MM.1S (cell line): Measurements from ENCODE around the gene CEACAM19.

Source experiments
- EZH2phosphoT487 ChIP-seq: fragments of 300-600 bp; sonication (generic); IDR thresholded peaks from 2 replicates; pipeline ENCODE4 v1.6.1; 2018; ENCODE audit warnings: antibody characterized with exemption, low read length
- TF ChIP-seq, protein P1 (sequence below): fragments of 300-600 bp; sonication (generic); IDR thresholded peaks from 2 replicates; pipeline ENCODE4 v1.5.1; 2016; ENCODE audit warnings: antibody characterized with exemption, low read length, mixed read lengths

DNA sequence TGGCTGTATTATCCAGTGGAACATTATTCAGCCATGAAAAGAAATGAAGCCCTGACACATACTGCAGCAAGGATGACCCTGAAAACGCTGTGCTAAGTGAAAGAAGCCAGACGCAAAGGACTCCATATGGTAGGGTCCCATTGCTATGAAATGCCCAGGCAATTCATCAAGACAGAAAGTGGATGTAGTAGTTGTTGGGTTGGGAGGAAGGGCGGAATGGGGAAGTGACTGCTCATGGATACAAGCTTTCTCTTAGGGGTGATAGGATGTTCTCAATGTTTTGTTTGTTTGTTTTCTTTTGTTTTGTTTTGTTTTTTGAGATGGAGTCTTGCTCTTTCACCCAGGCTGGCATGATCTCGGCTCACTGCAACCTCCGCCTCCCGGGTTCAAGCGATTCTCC is 16.6 kb downstream of the CEACAM19 start:
- TF ChIP-seq, protein P1, sequence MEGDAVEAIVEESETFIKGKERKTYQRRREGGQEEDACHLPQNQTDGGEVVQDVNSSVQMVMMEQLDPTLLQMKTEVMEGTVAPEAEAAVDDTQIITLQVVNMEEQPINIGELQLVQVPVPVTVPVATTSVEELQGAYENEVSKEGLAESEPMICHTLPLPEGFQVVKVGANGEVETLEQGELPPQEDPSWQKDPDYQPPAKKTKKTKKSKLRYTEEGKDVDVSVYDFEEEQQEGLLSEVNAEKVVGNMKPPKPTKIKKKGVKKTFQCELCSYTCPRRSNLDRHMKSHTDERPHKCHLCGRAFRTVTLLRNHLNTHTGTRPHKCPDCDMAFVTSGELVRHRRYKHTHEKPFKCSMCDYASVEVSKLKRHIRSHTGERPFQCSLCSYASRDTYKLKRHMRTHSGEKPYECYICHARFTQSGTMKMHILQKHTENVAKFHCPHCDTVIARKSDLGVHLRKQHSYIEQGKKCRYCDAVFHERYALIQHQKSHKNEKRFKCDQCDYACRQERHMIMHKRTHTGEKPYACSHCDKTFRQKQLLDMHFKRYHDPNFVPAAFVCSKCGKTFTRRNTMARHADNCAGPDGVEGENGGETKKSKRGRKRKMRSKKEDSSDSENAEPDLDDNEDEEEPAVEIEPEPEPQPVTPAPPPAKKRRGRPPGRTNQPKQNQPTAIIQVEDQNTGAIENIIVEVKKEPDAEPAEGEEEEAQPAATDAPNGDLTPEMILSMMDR = no peak
- no peak for TF ChIP-seq EZH2phosphoT487
